Prostate gland (tissue), 2 donors: ENCODE measurements around the gene NAA60. TPM values are rescaled to one million over a fixed set of nuclear protein-coding genes. Genes with fewer than 3 reads are reported as not detected.

Source experiments
- DNase-seq: peaks from one replicate; pipeline ENCODE4 v3.0.0-alpha.2; 2019; ENCODE audit warnings: low spot score
- H3K27ac ChIP-seq, 2 donors: fragments of 200-600 bp; sonication (generic); 2 replicates each; pipeline ENCODE4 v1.5.1; 2017 to 2019
- H3K27me3 ChIP-seq: fragments of 200-600 bp; sonication (generic); replicated peaks from 2 replicates; pipeline ENCODE4 v1.5.1; 2019; ENCODE audit not compliant: insufficient read depth
- H3K36me3 ChIP-seq, 2 donors: fragments of 200-600 bp; sonication (generic); 1 replicate in 1 of 2; 2 replicates in 1 of 2; pipeline versions ENCODE4 v1.5.1 to v1.8.1; 2017 to 2019
- H3K4me1 ChIP-seq: fragments of 200-600 bp; sonication (generic); replicated peaks from 2 replicates; pipeline ENCODE4 v1.5.1; 2019
- H3K4me3 ChIP-seq, 2 donors: fragments of 200-600 bp; sonication (generic); 2 replicates each; pipeline ENCODE4 v1.5.1; 2017 to 2019
- H3K9me3 ChIP-seq: fragments of 200-600 bp; sonication (generic); 2 replicates; pipeline ENCODE4 v1.5.1; 2017
- CTCF ChIP-seq, 4 experiments: fragments of 200-600 bp in 2 of 4; fragments of 450-650 bp in 2 of 4; sonication (generic) in 2 of 4; IDR thresholded peaks; 1 replicate in 3 of 4; 2 replicates in 1 of 4; pipeline ENCODE4 v1.5.1; 2016 to 2019; ENCODE audit warnings: antibody characterized with exemption in 4 of 4, mild to moderate bottlenecking in 2 of 4, moderate library complexity in 2 of 4
- POLR2A ChIP-seq: fragments of 450-650 bp; IDR thresholded peaks from one replicate; pipeline ENCODE4 v1.6.1; 2016; ENCODE audit warnings: antibody characterized with exemption, mild to moderate bottlenecking
- POLR2AphosphoS5 ChIP-seq: sonication (generic); formaldehyde crosslinking; IDR thresholded peaks from one replicate; pipeline ENCODE4 v1.6.1; 2017; ENCODE audit warnings: antibody characterized with exemption
- WGBS: methylation state at CpG from one replicate; pipeline ENCODE4 v1.1.5; 2018; 5-methylcytosine and 5-hydroxymethylcytosine counted together
- intact Hi-C: fragments of 100-400 bp; cut with DNase I; formaldehyde crosslinking; loops from one replicate; pipeline ENCODE4 v1.14.2; 2022
- total RNA-seq, 2 donors: library from RNA; depleted of rRNA; stranded (reverse); fragments of >200 nt; gene quantifications; one replicate each; pipeline ENCODE4 v1.1.0, GENCODE V29; 2016

Gene NAA60
- total RNA-seq, 2 donors from 2014 or later: 48.1 to 99.2 TPM

GRCh38 chr16:3519581-3519980, 76.1 kb downstream of the NAA60 start:
- TF ChIP-seq POLR2AphosphoS5 (no peak), CTCF (IDR thresholded peaks at IDR 0.05) (no peak), POLR2A (no peak)
- no peak for DNase-seq
- H3K4me1 ChIP-seq: no peaks in the 10 kb centered on the region
- no peaks in the 10 kb centered on the region for H3K27me3 ChIP-seq
- no peak overlapping the region for H3K27ac ChIP-seq
- H3K36me3 ChIP-seq: peaks cover 0 to 11% of the 10 kb centered on the region in 2 donors
- intact Hi-C loops: no loop called here
- H3K9me3 ChIP-seq: no peaks in the 10 kb centered on the region
- 96% methylated on average over 2 of the region's 2 CpGs for WGBS
- no peak overlapping the region for H3K4me3 ChIP-seq

- WGBS: 25% methylated on average over 4 of the region's 4 CpGs
- no peaks in the 10 kb centered on the region for H3K9me3 ChIP-seq
- TF ChIP-seq POLR2AphosphoS5: no peak
- TF ChIP-seq CTCF (IDR thresholded peaks at IDR 0.05): no peak
- TF ChIP-seq POLR2A: no peak
- H3K27ac ChIP-seq: no peak overlapping the region
- H3K36me3 ChIP-seq: peaks cover 0 to 15% of the 10 kb centered on the region in 2 donors
- intact Hi-C loops: no loop called here
- H3K4me3 ChIP-seq: no peak overlapping the region
- no peaks in the 10 kb centered on the region for H3K27me3 ChIP-seq
- no peak for DNase-seq
- no peaks in the 10 kb centered on the region for H3K4me1 ChIP-seq
Observed at GRCh38 chr16:3520413-3520812, 76.9 kb downstream of the NAA60 start.

GRCh38 chr16:3520841-3521240, 77.4 kb downstream of the NAA60 start:
- H3K27ac ChIP-seq: no peak overlapping the region
- peaks cover 0 to 15% of the 10 kb centered on the region in 2 donors for H3K36me3 ChIP-seq
- WGBS: 43% methylated on average over 8 of the region's 8 CpGs
- no peaks in the 10 kb centered on the region for H3K4me1 ChIP-seq
- no peaks in the 10 kb centered on the region for H3K9me3 ChIP-seq
- no peak for DNase-seq
- TF ChIP-seq CTCF (IDR thresholded peaks at IDR 0.05) (no peak), POLR2A (no peak), POLR2AphosphoS5 (no peak)
- no peaks in the 10 kb centered on the region for H3K27me3 ChIP-seq
- intact Hi-C loops: no loop called here
- no peak overlapping the region for H3K4me3 ChIP-seq

GRCh38 chr16:3523281-3523680, 79.8 kb downstream of the NAA60 start:
- Histone ChIP-seq H3K4me3 (no peak overlapping the region), H3K27ac (no peak overlapping the region), H3K36me3 (peaks cover 0 to 15% of the 10 kb centered on the region in 2 donors), H3K27me3 (no peaks in the 10 kb centered on the region), H3K4me1 (no peaks in the 10 kb centered on the region), H3K9me3 (no peaks in the 10 kb centered on the region)
- no peak for TF ChIP-seq POLR2AphosphoS5
- TF ChIP-seq POLR2A: no peak
- no peak for TF ChIP-seq CTCF (IDR thresholded peaks at IDR 0.05)
- intact Hi-C loops: no loop called here
- WGBS: 98% methylated on average over 3 of the region's 3 CpGs
- DNase-seq: no peak

GRCh38 chr16:3525951-3526350, 82.5 kb downstream of the NAA60 start:
- peaks cover 4 to 19% of the 10 kb centered on the region in 2 donors for H3K36me3 ChIP-seq
- H3K4me1 ChIP-seq: no peaks in the 10 kb centered on the region
- no peaks in the 10 kb centered on the region for H3K27me3 ChIP-seq
- TF ChIP-seq POLR2A: no peak
- no peak for TF ChIP-seq CTCF (IDR thresholded peaks at IDR 0.05)
- no peak for TF ChIP-seq POLR2AphosphoS5
- no peaks in the 10 kb centered on the region for H3K9me3 ChIP-seq
- H3K4me3 ChIP-seq: no peak overlapping the region
- 93% methylated on average over 5 of the region's 5 CpGs for WGBS
- H3K27ac ChIP-seq: no peak overlapping the region
- intact Hi-C loops: loop anchor here (5.0 kb wide), 1 partner anchor 351 kb away; no protein-coding TSS in a partner anchor
- DNase-seq: no peak
